ENCODE measurements around the gene FRAT1.

The FRAT1 gene

GRCh38 chr10:97292097-97292861 lies 26.8 kb upstream of the FRAT1 start, which contains the start of gene ARHGAP19:
Gene ARHGAP19 (minus strand): TSS chr10:97292637. CDS start chr10:97292627, 10 bp downstream.
- peak; percentile 35 for TF ChIP-seq CTCF (IDR thresholded peaks at IDR 0.05; ENCODE audit: low read depth, low read length, missing control alignments)
- peak; percentile 99 for DNase-seq
- peak within 1 kb of the TSS; percentile 86 for H3K27ac ChIP-seq
- peak within 1 kb of the TSS; percentile 87 for H3K4me3 ChIP-seq (ENCODE audit: low read depth, low read length)
- no peaks in the 10 kb centered on the region for H3K36me3 ChIP-seq (replicated peaks)
- in situ Hi-C loops (cut with HindIII; ENCODE audit: low pct_ligation_motif_present, low sequenced_read_pairs): no loop called here
- H3K27me3 ChIP-seq (replicated peaks): no peaks in the 10 kb centered on the region

GRCh38 chr10:97292862-97293198 lies 26.2 kb upstream of the FRAT1 start:
- H3K27ac ChIP-seq: no peak overlapping the region
- TF ChIP-seq CTCF (IDR thresholded peaks at IDR 0.05; ENCODE audit: low read depth, low read length, missing control alignments): no peak
- H3K36me3 ChIP-seq (replicated peaks): no peaks in the 10 kb centered on the region
- in situ Hi-C loops (cut with HindIII; ENCODE audit: low pct_ligation_motif_present, low sequenced_read_pairs): no loop called here
- DNase-seq: no peak
- H3K4me3 ChIP-seq (ENCODE audit: low read depth, low read length): no peak overlapping the region
- no peaks in the 10 kb centered on the region for H3K27me3 ChIP-seq (replicated peaks)

GRCh38 chr10:97297556-97298222 lies 21.4 kb upstream of the FRAT1 start:
- TF ChIP-seq CTCF (IDR thresholded peaks at IDR 0.05; ENCODE audit: low read depth, low read length, missing control alignments): no peak

GRCh38 chr10:97298223-97298571 lies 20.9 kb upstream of the FRAT1 start:
- no peak overlapping the region for H3K27ac ChIP-seq
- no peak for DNase-seq
- no peaks in the 10 kb centered on the region for H3K27me3 ChIP-seq (replicated peaks)
- TF ChIP-seq CTCF (IDR thresholded peaks at IDR 0.05; ENCODE audit: low read depth, low read length, missing control alignments): no peak
- no peak overlapping the region for H3K4me3 ChIP-seq (ENCODE audit: low read depth, low read length)
- no peaks in the 10 kb centered on the region for H3K36me3 ChIP-seq (replicated peaks)
- in situ Hi-C loops (cut with HindIII; ENCODE audit: low pct_ligation_motif_present, low sequenced_read_pairs): no loop called here

More at GRCh38 chr10:97297556-97298222, 21.4 kb upstream of the FRAT1 start:
- no peak overlapping the region for H3K27ac ChIP-seq
- in situ Hi-C loops (cut with HindIII; ENCODE audit: low pct_ligation_motif_present, low sequenced_read_pairs): no loop called here
- no peaks in the 10 kb centered on the region for H3K27me3 ChIP-seq (replicated peaks)
- H3K36me3 ChIP-seq (replicated peaks): no peaks in the 10 kb centered on the region
- H3K4me3 ChIP-seq (ENCODE audit: low read depth, low read length): no peak overlapping the region
- peak; percentile 52 for DNase-seq

GRCh38 chr10:97300980-97301379 lies 18.1 kb upstream of the FRAT1 start:
- Histone ChIP-seq H3K36me3 (replicated peaks) (no peaks in the 10 kb centered on the region), H3K4me3 (ENCODE audit: low read depth, low read length) (no peak overlapping the region), H3K27me3 (replicated peaks) (no peaks in the 10 kb centered on the region), H3K27ac (no peak overlapping the region)
- DNase-seq: no peak
- no peak for TF ChIP-seq CTCF (IDR thresholded peaks at IDR 0.05; ENCODE audit: low read depth, low read length, missing control alignments)
- in situ Hi-C loops (cut with HindIII; ENCODE audit: low pct_ligation_motif_present, low sequenced_read_pairs): no loop called here

All from brain microvascular endothelial cell (primary cell).